Nephron progenitor cell (in vitro differentiated cells): ENCODE results near the gene ERRFI1.
A peak's percentile ranks its signal among the peaks of the same experiment; 100 is the strongest.
"Not testable (repeated sequence)": the region's sequence is repeated elsewhere in the genome, so short reads cannot be mapped to it uniquely, and the experiment has no call there.

Source experiments
- DNase-seq: peaks from one replicate; pipeline ENCODE4 v3.0.0; 2021
- H3K27ac Mint-ChIP-seq: 2 replicates; pipeline ENCODE4 v1.8.0; 2021; ENCODE audit warnings: mild to moderate bottlenecking, moderate library complexity, mixed read lengths
- H3K27me3 Mint-ChIP-seq: 2 replicates; pipeline ENCODE4 v1.8.0; 2021; ENCODE audit warnings: mild to moderate bottlenecking, low read depth, mixed read lengths; ENCODE audit not compliant: poor library complexity
- H3K36me3 Mint-ChIP-seq: 2 replicates; pipeline ENCODE4 v1.8.0; 2021; ENCODE audit warnings: low read depth, mixed read lengths
- H3K4me1 Mint-ChIP-seq: 2 replicates; pipeline ENCODE4 v1.8.0; 2021; ENCODE audit warnings: mixed read lengths
- H3K4me3 Mint-ChIP-seq: 2 replicates; pipeline ENCODE4 v1.8.0; 2021; ENCODE audit warnings: mild to moderate bottlenecking, moderate library complexity, mixed read lengths
- H3K9me3 Mint-ChIP-seq: 2 replicates; pipeline ENCODE4 v1.8.0; 2021; ENCODE audit warnings: mild to moderate bottlenecking, moderate library complexity, mixed read lengths
- CTCF ChIP-seq: fragments of 200-600 bp; sonication (generic); IDR thresholded peaks from 2 replicates; pipeline ENCODE4 v1.5.0; 2021; ENCODE audit warnings: antibody characterized with exemption

Gene ERRFI1, protein sequence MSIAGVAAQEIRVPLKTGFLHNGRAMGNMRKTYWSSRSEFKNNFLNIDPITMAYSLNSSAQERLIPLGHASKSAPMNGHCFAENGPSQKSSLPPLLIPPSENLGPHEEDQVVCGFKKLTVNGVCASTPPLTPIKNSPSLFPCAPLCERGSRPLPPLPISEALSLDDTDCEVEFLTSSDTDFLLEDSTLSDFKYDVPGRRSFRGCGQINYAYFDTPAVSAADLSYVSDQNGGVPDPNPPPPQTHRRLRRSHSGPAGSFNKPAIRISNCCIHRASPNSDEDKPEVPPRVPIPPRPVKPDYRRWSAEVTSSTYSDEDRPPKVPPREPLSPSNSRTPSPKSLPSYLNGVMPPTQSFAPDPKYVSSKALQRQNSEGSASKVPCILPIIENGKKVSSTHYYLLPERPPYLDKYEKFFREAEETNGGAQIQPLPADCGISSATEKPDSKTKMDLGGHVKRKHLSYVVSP

GRCh38 chr1:8026153-8026975 is at the start of gene ERRFI1:
ERRFI1 (minus strand) TSS chr1:8026309; CDS start chr1:8015619, 10,690 bp downstream.
- peak; percentile 97 for DNase-seq
- Mint-ChIP-seq H3K4me1 (peaks cover 61% of the 10 kb centered on the region), H3K9me3 (no peaks in the 10 kb centered on the region), H3K4me3 (peak within 1 kb of the TSS; percentile 92), H3K36me3 (no peaks in the 10 kb centered on the region), H3K27ac (peak within 1 kb of the TSS; percentile 52), H3K27me3 (peaks cover 10% of the 10 kb centered on the region)
- no peak for TF ChIP-seq CTCF

- Mint-ChIP-seq H3K9me3 (no peaks in the 10 kb centered on the region), H3K4me3 (no peak overlapping the region), H3K36me3 (no peaks in the 10 kb centered on the region), H3K27ac (no peak overlapping the region), H3K4me1 (peaks cover 39% of the 10 kb centered on the region), H3K27me3 (peaks cover 20% of the 10 kb centered on the region)
- no peak for TF ChIP-seq CTCF
- DNase-seq = no peak
These were observed 49.5 kb upstream of the ERRFI1 start for GRCh38 chr1:8075511-8076051.

- DNase-seq = no peak
- H3K36me3 Mint-ChIP-seq = no peaks in the 10 kb centered on the region
- peaks cover 13% of the 10 kb centered on the region for H3K27me3 Mint-ChIP-seq
- H3K4me3 Mint-ChIP-seq = no peak overlapping the region
- no peak for TF ChIP-seq CTCF
- H3K4me1 Mint-ChIP-seq = peaks cover 36% of the 10 kb centered on the region
- no peaks in the 10 kb centered on the region for H3K9me3 Mint-ChIP-seq
- no peak overlapping the region for H3K27ac Mint-ChIP-seq
These were observed 47.2 kb upstream of the ERRFI1 start for GRCh38 chr1:8073112-8073855.

- Mint-ChIP-seq H3K9me3 (peaks cover 6% of the 10 kb centered on the region), H3K4me3 (peak overlapping the region; percentile 39), H3K27ac (peak overlapping the region; percentile 12), H3K4me1 (peaks cover 24% of the 10 kb centered on the region), H3K36me3 (peaks cover 5% of the 10 kb centered on the region), H3K27me3 (peaks cover 10% of the 10 kb centered on the region)
- DNase-seq = no peak
- TF ChIP-seq CTCF = no peak
These were observed 44.3 kb upstream of the ERRFI1 start for GRCh38 chr1:8070381-8070811.

- not testable (repeated sequence) for DNase-seq, H3K27ac Mint-ChIP-seq, H3K36me3 Mint-ChIP-seq, H3K4me3 Mint-ChIP-seq
- Mint-ChIP-seq H3K9me3 (peaks cover 11% of the 10 kb centered on the region), H3K4me1 (peaks cover 24% of the 10 kb centered on the region), H3K27me3 (peaks cover 11% of the 10 kb centered on the region)
These were observed 43.7 kb upstream of the ERRFI1 start for GRCh38 chr1:8069614-8070320.
